GM19025 (cell line): Measurements from ENCODE around the gene IGSF6.
"Not testable (repeated sequence)": the region's sequence is repeated elsewhere in the genome, so short reads cannot be mapped to it uniquely, and the experiment has no call there.

Source experiments
- ATAC-seq: cut with Tn5 transposase; IDR thresholded peaks from one replicate; pipeline ENCODE4 v1.9.1; 2021; ENCODE audit warnings: mild to moderate bottlenecking, low read depth, moderate library complexity; ENCODE audit not compliant: unreplicated experiment

Gene IGSF6

GRCh38 chr16:21652453-21652852 lies at the start of gene IGSF6:
IGSF6 (minus strand) TSS chr16:21652608; CDS start chr16:21652598, 10 bp downstream.
- ATAC-seq: no peak

- no peak for ATAC-seq
Measured at GRCh38 chr16:21701271-21701670, 48.9 kb upstream of the IGSF6 start.

- no peak for ATAC-seq
Measured at GRCh38 chr16:21698169-21699032, 46.0 kb upstream of the IGSF6 start.

- ATAC-seq: no peak
Measured at GRCh38 chr16:21697032-21697431, 44.6 kb upstream of the IGSF6 start.

- ATAC-seq: no peak
Measured at GRCh38 chr16:21694609-21695008, 42.2 kb upstream of the IGSF6 start.

GRCh38 chr16:21690967-21691366 lies 38.6 kb upstream of the IGSF6 start:
- not testable (repeated sequence) for ATAC-seq

- no peak for ATAC-seq
Measured at GRCh38 chr16:21689107-21689506, 36.7 kb upstream of the IGSF6 start.

GRCh38 chr16:21685034-21685455 lies 32.6 kb upstream of the IGSF6 start:
- no peak for ATAC-seq

- no peak for ATAC-seq
Measured at GRCh38 chr16:21684199-21684598, 31.8 kb upstream of the IGSF6 start.

GRCh38 chr16:21683184-21683583 lies 30.8 kb upstream of the IGSF6 start:
- no peak for ATAC-seq

GRCh38 chr16:21680714-21681113 lies 28.3 kb upstream of the IGSF6 start:
- not testable (repeated sequence) for ATAC-seq

GRCh38 chr16:21674456-21674855 lies 22.0 kb upstream of the IGSF6 start:
- not testable (repeated sequence) for ATAC-seq

- ATAC-seq: no peak
Measured at GRCh38 chr16:21673469-21673868, 21.1 kb upstream of the IGSF6 start.

- ATAC-seq: no peak
Measured at GRCh38 chr16:21667575-21667974, 15.2 kb upstream of the IGSF6 start.

GRCh38 chr16:21666772-21667171 lies 14.4 kb upstream of the IGSF6 start:
- no peak for ATAC-seq

- no peak for ATAC-seq
Measured at GRCh38 chr16:21664801-21665492, 12.5 kb upstream of the IGSF6 start.

- ATAC-seq: no peak
Measured at GRCh38 chr16:21663889-21664647, 11.7 kb upstream of the IGSF6 start, which contains the start of gene OTOA. OTOA (plus strand) TSS chr16:21663968; CDS start chr16:21678515, 14,547 bp downstream.

- ATAC-seq: no peak
Measured at GRCh38 chr16:21659124-21659523, 6.7 kb upstream of the IGSF6 start.

GRCh38 chr16:21656795-21657768 lies 4.7 kb upstream of the IGSF6 start:
- no peak for ATAC-seq

- no peak for ATAC-seq
Measured at GRCh38 chr16:21654881-21655280, 2.5 kb upstream of the IGSF6 start.
